CD14-positive monocyte (primary cell): ENCODE measurements around the gene GABBR2. TPM values are rescaled to one million over a fixed set of nuclear protein-coding genes. Genes with fewer than 3 reads are reported as not detected.

Source experiments
- DNase-seq, 3 donors: peaks; one replicate each; pipeline ENCODE4 v3.0.0-alpha.2; 2011 to 2022
- H2AFZ ChIP-seq: 2 replicates; pipeline ENCODE4 v1.6.0; 2012; ENCODE audit warnings: mild to moderate bottlenecking, low read depth, low read length, inconsistent platforms; ENCODE audit not compliant: insufficient read depth, poor library complexity, severe bottlenecking
- H3K27ac ChIP-seq, 2 donors: 1 replicate in 1 of 2; 2 replicates in 1 of 2; pipeline ENCODE4 v1.5.1; 2012 to 2013; ENCODE audit warnings: low read length in 2 of 2, control low read depth in 1 of 2, inconsistent platforms in 1 of 2, low read depth in 1 of 2, mild to moderate bottlenecking in 1 of 2
- H3K27me3 ChIP-seq, 2 donors: one replicate each; pipeline versions ENCODE4 v1.6.0 to v1.6.1; 2011 to 2013; ENCODE audit warnings: low read length in 2 of 2; ENCODE audit not compliant: control insufficient read depth in 2 of 2, insufficient read depth in 2 of 2
- H3K36me3 ChIP-seq, 2 donors: replicated peaks in 1 of 2; 1 replicate in 1 of 2; 2 replicates in 1 of 2; pipeline versions ENCODE4 v1.5.1 to v1.6.1; 2012 to 2013; ENCODE audit warnings: low read length in 2 of 2, control low read depth in 1 of 2, inconsistent platforms in 1 of 2, mild to moderate bottlenecking in 1 of 2; ENCODE audit not compliant: insufficient read depth in 2 of 2, control insufficient read depth in 1 of 2
- H3K4me1 ChIP-seq, 2 donors: 1 replicate in 1 of 2; 2 replicates in 1 of 2; pipeline versions ENCODE4 v1.5.1 to v1.6.1; 2012 to 2013; ENCODE audit warnings: low read length in 2 of 2, control low read depth in 1 of 2, inconsistent platforms in 1 of 2, mild to moderate bottlenecking in 1 of 2, moderate library complexity in 1 of 2; ENCODE audit not compliant: insufficient read depth in 2 of 2, control insufficient read depth in 1 of 2
- H3K4me2 ChIP-seq: replicated peaks from 2 replicates; pipeline ENCODE3; 2012; ENCODE audit warnings: low read length, moderate library complexity, mild to moderate bottlenecking; ENCODE audit not compliant: poor library complexity, severe bottlenecking; ENCODE audit errors: extremely low read depth
- H3K4me3 ChIP-seq, 3 experiments: fragments of 200-600 bp in 1 of 3; sonication (generic) in 1 of 3; replicated peaks in 1 of 3; 1 replicate in 2 of 3; 2 replicates in 1 of 3; pipeline ENCODE4 v1.5.1; 2011 to 2013; ENCODE audit warnings: low read length in 3 of 3, mild to moderate bottlenecking in 3 of 3, control low read depth in 2 of 3, low read depth in 2 of 3, inconsistent platforms in 1 of 3, moderate library complexity in 1 of 3
- H3K79me2 ChIP-seq: 2 replicates; pipeline ENCODE4 v1.6.0; 2012; ENCODE audit warnings: mild to moderate bottlenecking, control low read depth, inconsistent platforms, low read length, moderate library complexity; ENCODE audit not compliant: insufficient read depth
- H3K9ac ChIP-seq: 2 replicates; pipeline ENCODE4 v1.6.0; 2017; ENCODE audit warnings: low read length, mild to moderate bottlenecking; ENCODE audit not compliant: insufficient read depth, poor library complexity, severe bottlenecking
- H3K9me3 ChIP-seq, 2 donors: replicated peaks in 1 of 2; 1 replicate in 1 of 2; 2 replicates in 1 of 2; pipeline versions ENCODE4 v1.5.1 to v1.6.1; 2012 to 2013; ENCODE audit warnings: low read length in 2 of 2, control low read depth in 1 of 2; ENCODE audit not compliant: control insufficient read depth in 1 of 2, insufficient read depth in 1 of 2
- H4K20me1 ChIP-seq: 2 replicates; pipeline ENCODE4 v1.6.0; 2012; ENCODE audit warnings: mild to moderate bottlenecking, low read length, control low read depth, moderate library complexity; ENCODE audit not compliant: insufficient read depth
- H3K27ac Mint-ChIP-seq, 7 donors: one replicate each; pipeline ENCODE4 v1.8.0; 2020; ENCODE audit warnings: mild to moderate bottlenecking in 7 of 7, mixed read lengths in 7 of 7, moderate library complexity in 6 of 7, inconsistent platforms in 2 of 7
- H3K27me3 Mint-ChIP-seq, 3 donors: one replicate each; pipeline ENCODE4 v1.8.0; 2021 to 2022; ENCODE audit warnings: low read depth in 3 of 3, mild to moderate bottlenecking in 3 of 3, mixed read lengths in 3 of 3, moderate library complexity in 3 of 3, inconsistent platforms in 1 of 3
- H3K36me3 Mint-ChIP-seq, 2 donors: one replicate each; pipeline ENCODE4 v1.8.0; 2020; ENCODE audit warnings: mixed read lengths in 2 of 2, inconsistent platforms in 1 of 2, mild to moderate bottlenecking in 1 of 2
- H3K4me1 Mint-ChIP-seq: one replicate; pipeline ENCODE4 v1.8.0; 2020; ENCODE audit warnings: mild to moderate bottlenecking, mixed read lengths
- H3K4me3 Mint-ChIP-seq, 2 donors: one replicate each; pipeline ENCODE4 v1.8.0; 2020; ENCODE audit warnings: mild to moderate bottlenecking in 2 of 2, mixed read lengths in 2 of 2, moderate library complexity in 1 of 2
- H3K9me3 Mint-ChIP-seq, 7 donors: one replicate each; pipeline ENCODE4 v1.8.0; 2020 to 2022; ENCODE audit warnings: mixed read lengths in 7 of 7, mild to moderate bottlenecking in 6 of 7, moderate library complexity in 6 of 7, inconsistent platforms in 2 of 7
- CTCF ChIP-seq: fragments of 200-600 bp; IDR thresholded peaks from one replicate; pipeline ENCODE4 v1.8.0; 2022; ENCODE audit warnings: antibody characterized with exemption, mild to moderate bottlenecking
- WGBS: methylation state at CpG from one replicate; pipeline ENCODE4 v1.1.5; 2013; ENCODE audit warnings: missing lambda C conversion rate; ENCODE audit not compliant: insufficient coverage; 5-methylcytosine and 5-hydroxymethylcytosine counted together
- intact Hi-C, 2 donors: fragments of 100-400 bp; cut with micrococcal nuclease; formaldehyde crosslinking; loops; one replicate each; pipeline versions ENCODE4 v1.15.0 to v1.15.1; 2023
- polyA plus RNA-seq, 3 donors: library from polyadenylated mRNA; depleted of rRNA in 1 of 3; unstranded in 2 of 3; stranded (reverse) in 1 of 3; fragments of 300-500 nt in 2 of 3; fragments of >200 nt in 1 of 3; fragmentation: Illumina TruSeq in 2 of 3; gene quantifications; 1 replicate in 2 of 3; 2 replicates in 1 of 3; pipeline ENCODE4 v1.2.3, GENCODE V29; 2012 to 2021

Gene GABBR2
- polyA plus RNA-seq, 3 donors: not detected

- 94% methylated on average over 9 of the region's 9 CpGs for WGBS
- Histone ChIP-seq H3K27me3 (no peaks in the 10 kb centered on the region), H4K20me1 (no peaks in the 10 kb centered on the region), H3K36me3 (no peaks in the 10 kb centered on the region), H3K9ac (no peak overlapping the region), H3K9me3 (no peaks in the 10 kb centered on the region), H2AFZ (no peak overlapping the region), H3K27ac (no peak overlapping the region), H3K79me2 (no peaks in the 10 kb centered on the region), H3K4me2 (no peak overlapping the region), H3K4me1 (no peaks in the 10 kb centered on the region), H3K4me3 (no peak overlapping the region)
- intact Hi-C loops: no loop called here
- H3K4me3 Mint-ChIP-seq: no peak overlapping the region
- H3K4me1 Mint-ChIP-seq: peaks cover 7% of the 10 kb centered on the region
- peaks cover 0 to 2% (median 0%) of the 10 kb centered on the region in 7 donors for H3K9me3 Mint-ChIP-seq
- DNase-seq: no peak
- no peak for TF ChIP-seq CTCF
- peak overlapping the region in 1 of 7 donors; percentile 37 for H3K27ac Mint-ChIP-seq
- H3K36me3 Mint-ChIP-seq: no peaks in the 10 kb centered on the region
- peaks cover 1 to 8% (median 2%) of the 10 kb centered on the region in 3 donors for H3K27me3 Mint-ChIP-seq
These were observed 24.1 kb upstream of the GABBR2 start for GRCh38 chr9:98732801-98733200.

GRCh38 chr9:98732091-98732490 lies 23.4 kb upstream of the GABBR2 start:
- H3K27me3 ChIP-seq: no peaks in the 10 kb centered on the region
- no peaks in the 10 kb centered on the region for H3K36me3 ChIP-seq
- no peak overlapping the region for H3K27ac ChIP-seq
- no peak overlapping the region for H3K4me2 ChIP-seq
- H3K79me2 ChIP-seq: no peaks in the 10 kb centered on the region
- H3K9me3 Mint-ChIP-seq: no peaks in the 10 kb centered on the region
- WGBS: 93% methylated on average over 9 of the region's 10 CpGs
- no peaks in the 10 kb centered on the region for H3K36me3 Mint-ChIP-seq
- H3K9ac ChIP-seq: no peak overlapping the region
- H3K4me1 ChIP-seq: peaks cover under 1 to 4% of the 10 kb centered on the region in 2 donors
- no peaks in the 10 kb centered on the region for H3K9me3 ChIP-seq
- no peak for TF ChIP-seq CTCF
- H2AFZ ChIP-seq: no peak overlapping the region
- no peak overlapping the region for H3K4me3 Mint-ChIP-seq
- intact Hi-C loops: no loop called here
- DNase-seq: no peak
- H3K4me1 Mint-ChIP-seq: peaks cover 11% of the 10 kb centered on the region
- H3K27ac Mint-ChIP-seq: peak overlapping the region in 1 of 7 donors; percentile 46
- no peaks in the 10 kb centered on the region for H4K20me1 ChIP-seq
- no peak overlapping the region for H3K4me3 ChIP-seq
- peaks cover 1 to 8% (median 2%) of the 10 kb centered on the region in 3 donors for H3K27me3 Mint-ChIP-seq
